LNCaP clone FGC (cell line): ENCODE measurements around the gene ITFG1.
A peak's percentile ranks its signal among the peaks of the same experiment; 100 is the strongest.

Source experiments
- DNase-seq: peaks from one replicate; pipeline ENCODE4 v3.0.0-alpha.2; 2011; ENCODE audit warnings: low read depth
- H3K4me3 ChIP-seq: 2 replicates; pipeline ENCODE4 v1.5.1; 2011; ENCODE audit warnings: mild to moderate bottlenecking, low read depth, low read length, control low read depth
- CTCF ChIP-seq: IDR thresholded peaks from 2 replicates; pipeline ENCODE4 v1.5.1; 2012; ENCODE audit warnings: mild to moderate bottlenecking; ENCODE audit not compliant: control insufficient read depth, insufficient read depth; ENCODE audit errors: extremely low read depth

ITFG1 gene

GRCh38 chr16:47284999-47285398, 175.9 kb downstream of the ITFG1 start:
- H3K4me3 ChIP-seq, result no peak overlapping the region
- DNase-seq, result no peak
- TF ChIP-seq CTCF, result no peak

GRCh38 chr16:47278306-47278970, 182.4 kb downstream of the ITFG1 start:
- H3K4me3 ChIP-seq, result no peak overlapping the region
- TF ChIP-seq CTCF, result no peak
- DNase-seq, result no peak

- DNase-seq, result no peak
- no peak for TF ChIP-seq CTCF
- no peak overlapping the region for H3K4me3 ChIP-seq
Observed at GRCh38 chr16:47276522-47276921, 184.3 kb downstream of the ITFG1 start.

GRCh38 chr16:47262938-47263337, 197.9 kb downstream of the ITFG1 start:
- no peak for DNase-seq
- no peak overlapping the region for H3K4me3 ChIP-seq
- TF ChIP-seq CTCF, result no peak

GRCh38 chr16:47260503-47260902, 200.4 kb downstream of the ITFG1 start:
- no peak for TF ChIP-seq CTCF
- DNase-seq, result no peak
- no peak overlapping the region for H3K4me3 ChIP-seq

- no peak overlapping the region for H3K4me3 ChIP-seq
- peak; percentile 47 for TF ChIP-seq CTCF
- no peak for DNase-seq
Observed at GRCh38 chr16:47258874-47259461, 201.9 kb downstream of the ITFG1 start.

GRCh38 chr16:47254756-47255155, 206.1 kb downstream of the ITFG1 start:
- no peak for TF ChIP-seq CTCF
- no peak overlapping the region for H3K4me3 ChIP-seq
- no peak for DNase-seq
